ENCODE results near the gene NPLOC4. TPM values are rescaled to one million over a fixed set of nuclear protein-coding genes. Genes with fewer than 3 reads are reported as not detected.

Gene NPLOC4
- total and polyA plus RNA-seq, 2 of the 8 experiments (the other 6 are each of a cell fraction or from before 2014, with no cell fraction given): 70.7 to 92.7 TPM

DNA sequence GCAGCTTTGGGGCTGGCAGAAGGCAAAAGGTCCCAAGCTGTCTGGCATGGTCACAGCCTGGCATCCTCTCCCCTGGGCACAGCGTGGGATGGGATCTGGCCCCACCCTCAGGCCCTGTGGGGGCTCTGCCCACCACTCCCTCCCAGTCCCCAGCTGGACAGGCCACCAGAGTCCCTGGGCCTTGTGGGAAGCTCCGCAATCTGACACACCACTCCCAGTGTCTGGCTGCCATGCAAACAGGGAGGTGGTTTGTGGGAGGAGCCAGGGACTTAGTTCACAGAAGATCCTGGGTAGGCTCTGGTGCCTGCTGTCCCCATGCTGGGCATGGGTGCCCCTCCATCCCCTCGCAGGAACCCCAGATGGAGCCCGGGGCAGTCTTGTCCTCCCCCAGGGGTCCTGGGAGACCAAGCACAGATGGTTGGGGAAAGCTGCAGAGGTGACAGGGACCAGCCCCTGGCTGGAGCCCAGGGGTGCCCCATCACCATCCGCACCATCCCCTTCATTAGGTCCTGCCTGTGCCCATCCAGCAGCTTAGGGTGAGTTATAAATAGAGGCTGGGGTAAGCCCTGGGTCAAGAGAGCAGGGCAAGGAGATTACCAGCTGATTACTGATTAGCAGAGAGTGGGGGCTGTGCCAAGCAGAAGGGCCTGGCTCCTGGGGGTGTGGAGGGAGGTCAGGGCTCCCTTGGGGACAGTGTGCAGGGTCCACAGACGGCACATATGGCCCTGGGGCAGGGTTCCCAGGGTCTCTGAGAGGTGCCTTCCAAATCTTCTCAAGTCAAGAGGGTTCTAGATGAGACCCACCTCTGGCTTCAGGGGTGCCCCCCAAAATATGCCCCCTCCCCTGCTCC is 102.5 kb downstream of the NPLOC4 start (continued):
- no peak for TF ChIP-seq SAP30 (IDR thresholded peaks at IDR 0.05; ENCODE audit: insufficient read depth, insufficient replicate concordance, low read length)
- TF ChIP-seq, protein P1, sequence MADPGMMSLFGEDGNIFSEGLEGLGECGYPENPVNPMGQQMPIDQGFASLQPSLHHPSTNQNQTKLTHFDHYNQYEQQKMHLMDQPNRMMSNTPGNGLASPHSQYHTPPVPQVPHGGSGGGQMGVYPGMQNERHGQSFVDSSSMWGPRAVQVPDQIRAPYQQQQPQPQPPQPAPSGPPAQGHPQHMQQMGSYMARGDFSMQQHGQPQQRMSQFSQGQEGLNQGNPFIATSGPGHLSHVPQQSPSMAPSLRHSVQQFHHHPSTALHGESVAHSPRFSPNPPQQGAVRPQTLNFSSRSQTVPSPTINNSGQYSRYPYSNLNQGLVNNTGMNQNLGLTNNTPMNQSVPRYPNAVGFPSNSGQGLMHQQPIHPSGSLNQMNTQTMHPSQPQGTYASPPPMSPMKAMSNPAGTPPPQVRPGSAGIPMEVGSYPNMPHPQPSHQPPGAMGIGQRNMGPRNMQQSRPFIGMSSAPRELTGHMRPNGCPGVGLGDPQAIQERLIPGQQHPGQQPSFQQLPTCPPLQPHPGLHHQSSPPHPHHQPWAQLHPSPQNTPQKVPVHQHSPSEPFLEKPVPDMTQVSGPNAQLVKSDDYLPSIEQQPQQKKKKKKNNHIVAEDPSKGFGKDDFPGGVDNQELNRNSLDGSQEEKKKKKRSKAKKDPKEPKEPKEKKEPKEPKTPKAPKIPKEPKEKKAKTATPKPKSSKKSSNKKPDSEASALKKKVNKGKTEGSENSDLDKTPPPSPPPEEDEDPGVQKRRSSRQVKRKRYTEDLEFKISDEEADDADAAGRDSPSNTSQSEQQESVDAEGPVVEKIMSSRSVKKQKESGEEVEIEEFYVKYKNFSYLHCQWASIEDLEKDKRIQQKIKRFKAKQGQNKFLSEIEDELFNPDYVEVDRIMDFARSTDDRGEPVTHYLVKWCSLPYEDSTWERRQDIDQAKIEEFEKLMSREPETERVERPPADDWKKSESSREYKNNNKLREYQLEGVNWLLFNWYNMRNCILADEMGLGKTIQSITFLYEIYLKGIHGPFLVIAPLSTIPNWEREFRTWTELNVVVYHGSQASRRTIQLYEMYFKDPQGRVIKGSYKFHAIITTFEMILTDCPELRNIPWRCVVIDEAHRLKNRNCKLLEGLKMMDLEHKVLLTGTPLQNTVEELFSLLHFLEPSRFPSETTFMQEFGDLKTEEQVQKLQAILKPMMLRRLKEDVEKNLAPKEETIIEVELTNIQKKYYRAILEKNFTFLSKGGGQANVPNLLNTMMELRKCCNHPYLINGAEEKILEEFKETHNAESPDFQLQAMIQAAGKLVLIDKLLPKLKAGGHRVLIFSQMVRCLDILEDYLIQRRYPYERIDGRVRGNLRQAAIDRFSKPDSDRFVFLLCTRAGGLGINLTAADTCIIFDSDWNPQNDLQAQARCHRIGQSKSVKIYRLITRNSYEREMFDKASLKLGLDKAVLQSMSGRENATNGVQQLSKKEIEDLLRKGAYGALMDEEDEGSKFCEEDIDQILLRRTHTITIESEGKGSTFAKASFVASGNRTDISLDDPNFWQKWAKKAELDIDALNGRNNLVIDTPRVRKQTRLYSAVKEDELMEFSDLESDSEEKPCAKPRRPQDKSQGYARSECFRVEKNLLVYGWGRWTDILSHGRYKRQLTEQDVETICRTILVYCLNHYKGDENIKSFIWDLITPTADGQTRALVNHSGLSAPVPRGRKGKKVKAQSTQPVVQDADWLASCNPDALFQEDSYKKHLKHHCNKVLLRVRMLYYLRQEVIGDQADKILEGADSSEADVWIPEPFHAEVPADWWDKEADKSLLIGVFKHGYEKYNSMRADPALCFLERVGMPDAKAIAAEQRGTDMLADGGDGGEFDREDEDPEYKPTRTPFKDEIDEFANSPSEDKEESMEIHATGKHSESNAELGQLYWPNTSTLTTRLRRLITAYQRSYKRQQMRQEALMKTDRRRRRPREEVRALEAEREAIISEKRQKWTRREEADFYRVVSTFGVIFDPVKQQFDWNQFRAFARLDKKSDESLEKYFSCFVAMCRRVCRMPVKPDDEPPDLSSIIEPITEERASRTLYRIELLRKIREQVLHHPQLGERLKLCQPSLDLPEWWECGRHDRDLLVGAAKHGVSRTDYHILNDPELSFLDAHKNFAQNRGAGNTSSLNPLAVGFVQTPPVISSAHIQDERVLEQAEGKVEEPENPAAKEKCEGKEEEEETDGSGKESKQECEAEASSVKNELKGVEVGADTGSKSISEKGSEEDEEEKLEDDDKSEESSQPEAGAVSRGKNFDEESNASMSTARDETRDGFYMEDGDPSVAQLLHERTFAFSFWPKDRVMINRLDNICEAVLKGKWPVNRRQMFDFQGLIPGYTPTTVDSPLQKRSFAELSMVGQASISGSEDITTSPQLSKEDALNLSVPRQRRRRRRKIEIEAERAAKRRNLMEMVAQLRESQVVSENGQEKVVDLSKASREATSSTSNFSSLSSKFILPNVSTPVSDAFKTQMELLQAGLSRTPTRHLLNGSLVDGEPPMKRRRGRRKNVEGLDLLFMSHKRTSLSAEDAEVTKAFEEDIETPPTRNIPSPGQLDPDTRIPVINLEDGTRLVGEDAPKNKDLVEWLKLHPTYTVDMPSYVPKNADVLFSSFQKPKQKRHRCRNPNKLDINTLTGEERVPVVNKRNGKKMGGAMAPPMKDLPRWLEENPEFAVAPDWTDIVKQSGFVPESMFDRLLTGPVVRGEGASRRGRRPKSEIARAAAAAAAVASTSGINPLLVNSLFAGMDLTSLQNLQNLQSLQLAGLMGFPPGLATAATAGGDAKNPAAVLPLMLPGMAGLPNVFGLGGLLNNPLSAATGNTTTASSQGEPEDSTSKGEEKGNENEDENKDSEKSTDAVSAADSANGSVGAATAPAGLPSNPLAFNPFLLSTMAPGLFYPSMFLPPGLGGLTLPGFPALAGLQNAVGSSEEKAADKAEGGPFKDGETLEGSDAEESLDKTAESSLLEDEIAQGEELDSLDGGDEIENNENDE (IDR thresholded peaks at IDR 0.05; ENCODE audit: insufficient replicate concordance, low read length): no peak

All from H1 (cell line).